GM13977 (cell line): ENCODE measurements around the gene AP4B1.
A peak's percentile ranks its signal among the peaks of the same experiment; 100 is the strongest.

ENCODE experiments used
- DNase-seq: peaks from one replicate; pipeline ENCODE4 v3.0.0; 2012; ENCODE audit warnings: low spot score
- CTCF ChIP-seq: IDR thresholded peaks from 2 replicates; pipeline ENCODE4 v1.5.1; 2012; ENCODE audit warnings: mild to moderate bottlenecking, control low read depth; ENCODE audit not compliant: insufficient read depth; ENCODE audit errors: extremely low read depth, missing control alignments
- in situ Hi-C: fragments of 300-500 bp; cut with MboI; formaldehyde crosslinking; loops from one replicate; pipeline ENCODE4 v1.12.0; 2022; ENCODE audit warnings: low sequenced_read_pairs, low pct_unique_long_range_greater_than_20kb, mixed read lengths, inconsistent platforms; ENCODE audit not compliant: unreplicated experiment

Gene AP4B1

DNA sequence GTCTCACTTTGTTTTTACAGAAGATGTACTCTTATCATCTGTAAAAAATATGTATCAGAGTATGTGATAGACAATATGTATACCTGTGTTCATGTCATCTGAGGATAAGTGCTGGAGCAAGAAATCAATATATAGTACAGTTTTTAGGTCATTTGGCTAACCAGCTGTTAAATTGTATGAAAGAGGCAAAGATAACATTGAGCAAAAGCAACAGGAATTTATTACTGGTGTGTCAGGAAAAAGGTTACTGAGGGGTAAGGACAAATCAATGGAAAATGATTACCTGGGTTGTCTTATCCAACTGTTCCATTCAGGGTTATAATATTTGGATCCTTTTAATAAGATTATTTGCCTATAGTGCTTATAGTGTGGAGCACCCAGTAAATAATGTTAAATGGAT lies 29.4 kb upstream of the AP4B1 start:
- in situ Hi-C loops = loop anchor here (10.0 kb wide), 1 partner anchor 109 kb away; no protein-coding TSS in a partner anchor
- TF ChIP-seq CTCF = no peak

DNA sequence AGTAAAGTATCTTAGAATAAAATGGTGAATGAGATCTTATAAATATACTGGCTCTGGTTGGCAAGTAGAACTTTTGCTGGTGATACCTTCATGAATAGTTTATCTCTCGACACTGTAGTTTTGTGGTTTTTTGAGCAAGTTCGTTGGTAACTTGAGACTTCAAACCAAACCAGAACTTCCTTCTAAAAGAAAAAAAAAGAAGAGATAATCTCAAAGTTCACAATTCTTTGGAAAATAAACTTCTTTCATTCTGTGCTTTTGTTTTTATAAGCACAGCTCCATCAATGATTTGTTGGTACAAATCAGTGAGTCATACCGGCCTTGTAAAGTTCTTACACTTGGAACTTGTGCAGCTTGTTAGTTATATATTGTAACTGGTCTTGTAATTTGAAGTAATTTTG lies 26.9 kb upstream of the AP4B1 start:
- in situ Hi-C loops = loop anchor here (10.0 kb wide), 1 partner anchor 107 kb away; no protein-coding TSS in a partner anchor
- no peak for TF ChIP-seq CTCF
- DNase-seq = no peak

More for the DNA sequence above, 29.4 kb upstream of the AP4B1 start:
- no peak for DNase-seq

DNA sequence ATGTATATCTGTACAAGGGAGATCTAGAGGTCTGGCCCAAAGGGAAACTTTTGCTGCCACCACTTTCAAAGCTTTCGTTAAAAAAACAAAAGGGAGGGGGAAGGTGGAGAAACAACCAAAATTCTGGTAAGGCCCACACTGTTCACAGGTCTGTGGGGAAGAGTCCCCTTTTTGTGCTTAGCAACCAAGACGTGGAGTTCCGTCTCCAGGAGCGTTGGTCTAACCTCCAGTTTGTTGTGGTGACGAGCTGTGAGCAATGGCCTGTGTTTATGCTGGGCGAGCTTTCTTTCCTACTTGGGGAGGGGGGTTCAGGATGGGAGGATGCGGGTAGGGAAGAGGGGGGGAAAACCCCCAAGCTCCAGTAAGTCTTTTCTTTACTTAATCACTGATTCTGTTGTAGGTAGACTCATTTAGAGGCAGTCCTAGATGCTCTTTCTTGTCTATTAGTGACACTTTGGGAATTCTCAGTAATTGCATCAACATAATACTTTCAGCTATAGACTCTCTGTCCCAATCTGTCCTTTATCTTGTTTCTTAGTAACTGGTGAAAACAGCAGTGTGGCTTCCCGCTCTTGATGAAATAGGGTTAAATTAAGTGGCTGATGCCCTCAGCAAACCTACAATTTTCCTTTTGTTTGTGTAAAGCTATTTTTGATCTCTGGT lies 26.0 kb upstream of the AP4B1 start:
- in situ Hi-C loops = loop anchor here (10.0 kb wide), 1 partner anchor 106 kb away; no protein-coding TSS in a partner anchor
- no peak for TF ChIP-seq CTCF
- DNase-seq = peak; percentile 58

DNA sequence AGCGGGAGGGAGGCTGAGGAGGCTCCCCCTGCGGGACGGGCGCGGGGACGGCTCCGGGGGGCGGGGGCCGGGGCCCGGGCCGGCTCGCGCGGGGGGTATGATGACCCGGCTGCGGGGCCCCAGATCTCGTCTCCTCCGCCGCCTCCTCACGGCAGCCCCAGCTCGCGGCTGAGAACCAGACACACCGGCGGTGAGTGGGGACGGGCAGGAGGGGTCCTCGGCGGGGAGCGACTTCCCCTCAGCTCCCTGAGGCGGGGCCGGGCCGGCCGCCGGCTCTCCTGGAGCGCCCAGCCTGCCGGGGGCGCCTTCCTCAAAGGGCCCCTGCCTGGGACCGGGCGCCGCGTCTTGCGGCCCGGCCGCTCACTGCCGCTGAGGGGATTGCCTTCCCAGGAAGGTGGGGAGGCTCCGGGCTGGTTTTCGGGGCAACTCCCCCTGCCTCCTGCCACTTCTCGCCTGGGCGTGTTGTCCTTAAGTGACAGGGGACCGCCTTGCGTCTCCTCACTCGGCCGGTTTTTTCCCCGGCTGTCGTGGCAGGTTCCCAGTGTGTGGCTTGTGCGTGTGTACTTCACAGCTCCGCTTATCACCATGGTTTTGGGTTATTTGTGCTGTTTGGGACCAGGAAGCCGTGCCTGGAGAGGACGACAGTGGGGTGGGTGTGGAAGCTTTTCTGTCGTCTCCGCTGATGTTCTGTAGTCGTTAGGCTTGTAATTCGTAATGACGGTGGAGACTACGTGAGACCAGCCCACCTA lies 25.3 kb upstream of the AP4B1 start:
- in situ Hi-C loops = loop anchor here (10.0 kb wide), 1 partner anchor 105 kb away; no protein-coding TSS in a partner anchor
- peak; percentile 70 for DNase-seq

GRCh38 chr1:113928941-113929749 lies 24.5 kb upstream of the AP4B1 start, which contains the start of gene HIPK1:
Gene HIPK1, plus strand, starts transcription at chr1:113929324.
- TF ChIP-seq CTCF = no peak
- DNase-seq = peak; percentile 90
- in situ Hi-C loops = no loop called here

More for the DNA sequence above, 25.3 kb upstream of the AP4B1 start:
- TF ChIP-seq CTCF = peak; percentile 30
